T-helper 1 cell treated with Interleukin-12 subunit alpha and Interleukin-12 subunit beta and Interleukin-4 antibody, amounts not matched to agents 30 μg/mL and 1 μg/mL, for 36 hours (primary cell): ENCODE measurements around the gene SLC38A2.
"Not testable (repeated sequence)": the region's sequence is repeated elsewhere in the genome, so short reads cannot be mapped to it uniquely, and the experiment has no call there.

Source experiments
- H3K27ac Mint-ChIP-seq: one replicate; pipeline ENCODE4 v1.8.0; 2021; ENCODE audit warnings: mild to moderate bottlenecking, mixed read lengths
- H3K27me3 Mint-ChIP-seq: one replicate; pipeline ENCODE4 v1.8.0; 2021; ENCODE audit warnings: low read depth, mixed read lengths
- H3K36me3 Mint-ChIP-seq: one replicate; pipeline ENCODE4 v1.8.0; 2021; ENCODE audit warnings: low read depth, mixed read lengths
- H3K4me1 Mint-ChIP-seq: one replicate; pipeline ENCODE4 v1.8.0; 2021; ENCODE audit warnings: low read depth, mixed read lengths
- H3K4me3 Mint-ChIP-seq: one replicate; pipeline ENCODE4 v1.8.0; 2021; ENCODE audit warnings: mild to moderate bottlenecking, moderate library complexity, mixed read lengths
- H3K9me3 Mint-ChIP-seq: one replicate; pipeline ENCODE4 v1.8.0; 2021; ENCODE audit warnings: mixed read lengths

SLC38A2 gene

DNA sequence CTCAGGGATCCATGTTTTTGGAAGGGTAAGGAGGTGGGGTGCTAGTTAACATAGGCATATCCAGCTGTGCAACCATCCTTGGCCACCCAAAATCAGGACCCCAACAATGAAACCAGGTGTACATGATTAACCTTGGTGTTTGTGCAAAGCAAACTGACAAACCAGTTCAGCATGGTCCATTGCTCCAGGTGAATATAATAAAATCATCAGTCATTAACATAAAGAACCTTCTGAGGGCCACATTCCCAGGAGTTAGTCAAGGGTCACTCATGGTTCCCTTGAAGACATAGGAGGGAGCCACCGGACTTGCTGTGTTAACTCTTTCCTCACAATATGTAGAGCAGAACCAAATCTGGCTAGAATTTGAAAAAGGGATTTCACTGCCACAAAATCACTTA lies 17.8 kb downstream of the SLC38A2 start:
- Mint-ChIP-seq H3K27ac (no peak overlapping the region), H3K4me3 (no peak overlapping the region), H3K36me3 (peaks cover 17% of the 10 kb centered on the region), H3K9me3 (no peaks in the 10 kb centered on the region), H3K27me3 (no peaks in the 10 kb centered on the region), H3K4me1 (peaks cover 17% of the 10 kb centered on the region)

DNA sequence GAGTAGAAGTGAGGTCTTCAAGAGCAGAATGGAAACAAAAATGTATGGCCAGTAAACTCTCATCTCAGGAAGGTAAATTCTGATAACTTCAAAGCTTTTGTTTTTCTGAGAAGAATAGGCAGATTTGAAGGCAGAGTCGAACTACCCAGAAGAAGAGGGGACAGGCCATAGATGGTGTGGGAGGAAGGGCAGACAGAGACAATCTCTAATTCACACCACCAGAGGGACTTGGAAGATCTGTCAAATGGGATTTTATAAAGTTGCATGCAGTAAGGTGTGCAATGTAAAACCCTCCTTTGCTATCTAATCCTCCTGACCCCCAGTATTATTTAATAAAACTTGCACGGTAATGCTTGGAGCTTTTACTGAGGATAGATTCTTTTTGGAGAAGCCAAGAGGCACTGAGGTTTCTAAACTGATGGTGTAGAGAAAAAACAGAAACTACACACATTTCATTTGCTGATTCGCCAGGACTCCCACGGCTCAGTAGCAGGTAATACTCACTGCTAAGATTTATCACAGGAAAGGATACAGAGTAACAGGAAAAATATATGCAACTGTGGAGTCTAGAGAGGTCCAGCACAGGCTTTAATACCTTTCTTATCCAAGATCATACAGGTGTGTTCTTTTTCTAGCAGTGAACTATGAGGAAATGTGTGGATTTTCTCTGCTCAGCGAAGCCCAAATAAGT lies 18.3 kb downstream of the SLC38A2 start:
- Mint-ChIP-seq H3K9me3 (no peaks in the 10 kb centered on the region), H3K4me1 (peaks cover 21% of the 10 kb centered on the region), H3K27me3 (no peaks in the 10 kb centered on the region), H3K4me3 (no peak overlapping the region), H3K27ac (no peak overlapping the region), H3K36me3 (peaks cover 12% of the 10 kb centered on the region)

DNA sequence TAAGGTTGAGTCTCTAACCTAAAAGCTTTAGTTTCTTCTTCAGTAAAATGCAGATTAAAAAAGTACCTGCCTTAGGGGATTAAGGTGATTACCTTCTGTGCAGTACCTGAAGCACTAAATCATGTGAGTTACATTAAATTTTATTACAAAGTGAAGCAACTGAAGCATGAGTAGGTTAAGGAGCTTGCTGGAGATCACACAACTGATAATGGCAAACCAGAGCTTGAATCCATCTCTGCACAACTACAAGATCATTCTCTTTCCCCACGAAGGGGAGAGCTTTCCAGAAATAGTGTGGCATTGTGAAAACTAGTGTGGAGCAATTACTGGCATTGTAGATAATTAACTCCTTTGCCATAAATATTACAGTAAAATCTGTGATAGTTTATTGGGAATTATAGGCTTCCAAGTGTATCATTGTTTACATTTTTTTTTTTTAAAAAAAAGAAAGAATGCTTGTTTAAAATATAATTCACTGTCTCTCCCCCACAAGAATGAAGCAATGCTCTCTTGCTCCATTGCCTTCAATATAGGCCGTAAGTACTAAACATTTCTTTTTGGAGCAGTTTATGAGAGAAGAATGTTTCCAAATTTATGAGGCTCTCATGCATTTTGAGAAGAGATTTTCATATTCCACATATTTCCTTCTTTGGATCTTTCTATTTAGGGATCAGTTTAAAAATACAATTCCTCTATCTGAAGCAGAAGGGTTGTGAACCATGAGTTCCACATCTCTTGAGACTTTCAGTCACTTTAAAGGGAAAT lies 20.5 kb downstream of the SLC38A2 start:
- Mint-ChIP-seq H3K4me3 (no peak overlapping the region), H3K27ac (no peak overlapping the region), H3K4me1 (peaks cover 19% of the 10 kb centered on the region), H3K9me3 (no peaks in the 10 kb centered on the region), H3K27me3 (no peaks in the 10 kb centered on the region), H3K36me3 (no peaks in the 10 kb centered on the region)

DNA sequence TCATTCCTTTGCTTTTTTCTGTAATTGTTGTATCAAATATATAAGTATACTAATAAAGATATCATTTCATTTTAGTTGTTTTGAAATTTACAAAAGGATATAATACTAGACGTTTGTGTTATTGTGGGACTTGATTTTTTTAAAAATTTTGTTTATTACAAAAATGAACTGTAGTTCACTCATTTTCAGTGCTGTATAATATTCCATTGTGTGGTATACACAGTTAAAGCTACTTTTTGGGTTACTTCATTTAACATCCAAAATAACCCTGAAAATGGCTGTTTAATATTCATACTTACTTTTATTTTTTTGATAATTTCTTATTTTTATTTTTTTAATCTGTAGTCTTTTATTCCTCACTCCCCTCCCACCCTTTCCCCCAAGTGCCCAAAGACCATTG lies 21.4 kb downstream of the SLC38A2 start:
- Mint-ChIP-seq H3K36me3 (no peaks in the 10 kb centered on the region), H3K9me3 (no peaks in the 10 kb centered on the region), H3K27me3 (no peaks in the 10 kb centered on the region), H3K27ac (no peak overlapping the region), H3K4me3 (no peak overlapping the region), H3K4me1 (peaks cover 19% of the 10 kb centered on the region)

DNA sequence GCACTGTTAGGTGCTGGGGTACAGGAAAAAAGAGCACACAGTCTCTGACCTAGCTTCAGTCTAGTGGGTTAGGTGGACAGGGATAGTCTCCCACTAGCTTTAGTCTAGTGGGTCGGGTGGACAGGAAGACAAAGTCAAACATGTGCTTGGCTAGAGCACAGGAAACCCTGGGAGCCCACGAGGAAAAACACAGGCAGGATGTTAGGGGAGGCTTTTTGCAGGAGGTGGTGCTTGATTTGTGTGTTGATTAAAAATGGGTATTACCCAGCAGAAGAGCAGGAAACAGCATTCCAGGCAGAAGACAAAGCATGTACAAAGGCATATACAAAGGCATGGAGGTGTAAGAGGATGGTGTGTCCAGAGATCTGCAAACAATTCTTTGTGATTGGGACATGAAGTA lies 23.3 kb downstream of the SLC38A2 start:
- no peaks in the 10 kb centered on the region for H3K36me3 Mint-ChIP-seq
- H3K27me3 Mint-ChIP-seq: no peaks in the 10 kb centered on the region
- peaks cover 15% of the 10 kb centered on the region for H3K4me1 Mint-ChIP-seq
- H3K4me3 Mint-ChIP-seq: no peak overlapping the region
- H3K9me3 Mint-ChIP-seq: no peaks in the 10 kb centered on the region
- no peak overlapping the region for H3K27ac Mint-ChIP-seq

DNA sequence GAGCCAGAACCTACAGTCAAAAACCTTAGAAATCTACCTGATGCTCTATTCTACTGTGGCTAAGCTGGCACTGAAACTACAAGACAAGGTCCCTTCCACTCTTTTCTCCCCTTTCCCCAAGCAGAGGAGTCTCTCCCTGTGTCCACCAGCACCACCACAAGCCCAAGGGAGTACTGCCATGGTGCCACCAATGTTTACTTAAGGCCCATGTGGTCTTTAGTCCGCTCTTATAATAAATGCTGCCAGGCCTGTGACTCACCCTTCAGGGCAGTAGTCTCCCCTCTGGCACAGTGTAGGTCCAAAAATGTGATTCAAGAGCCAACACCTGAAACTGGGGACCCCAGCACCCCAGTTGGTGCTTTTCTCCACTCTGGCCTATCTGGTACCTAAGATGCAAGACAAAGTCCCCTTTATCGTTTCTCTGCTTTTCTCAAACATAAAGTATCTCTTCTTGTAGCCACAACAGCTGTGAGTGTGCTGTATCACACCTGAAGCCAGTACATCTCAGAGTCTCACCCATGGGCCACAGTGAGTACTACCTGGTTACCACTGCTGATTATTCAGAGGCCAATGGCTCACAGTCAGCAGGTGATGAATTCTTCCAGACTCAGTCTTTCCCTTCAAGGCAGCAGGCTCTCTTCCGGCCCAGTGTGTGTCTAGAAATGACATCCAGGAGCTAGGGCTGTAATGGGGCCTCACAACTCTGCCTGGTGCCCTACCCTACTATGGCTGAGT lies 29.3 kb downstream of the SLC38A2 start:
- H3K9me3 Mint-ChIP-seq: no peaks in the 10 kb centered on the region
- H3K27me3 Mint-ChIP-seq: peaks cover 20% of the 10 kb centered on the region
- no peaks in the 10 kb centered on the region for H3K36me3 Mint-ChIP-seq
- H3K4me3 Mint-ChIP-seq: no peak overlapping the region
- no peaks in the 10 kb centered on the region for H3K4me1 Mint-ChIP-seq
- H3K27ac Mint-ChIP-seq: no peak overlapping the region

DNA sequence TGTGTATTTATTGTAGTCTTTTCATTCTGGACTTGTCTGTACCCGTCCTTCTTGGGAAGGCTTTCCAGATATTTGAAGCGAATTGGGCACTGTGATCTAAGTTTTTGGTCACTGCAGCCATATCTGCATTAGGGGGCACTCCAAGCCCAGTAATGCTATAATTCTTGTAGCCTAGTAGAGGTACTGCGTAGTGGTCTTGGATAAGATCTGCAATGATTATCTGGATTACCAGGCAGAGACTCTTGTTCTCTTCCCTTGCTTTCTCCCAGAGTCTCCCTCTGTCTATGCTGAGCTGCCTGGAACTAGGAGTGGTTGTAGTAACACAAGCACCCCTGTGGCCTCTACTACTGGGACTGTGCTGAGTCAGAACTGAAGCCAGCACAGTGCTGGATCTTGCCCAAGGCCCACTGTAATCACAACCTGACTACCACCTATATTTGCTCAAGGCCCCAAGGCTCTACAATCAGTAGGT lies 30.0 kb downstream of the SLC38A2 start:
- H3K27ac Mint-ChIP-seq: peak overlapping the region; percentile 1
- H3K4me3 Mint-ChIP-seq: no peak overlapping the region
- peaks cover 20% of the 10 kb centered on the region for H3K27me3 Mint-ChIP-seq
- H3K4me1 Mint-ChIP-seq: no peaks in the 10 kb centered on the region
- H3K36me3 Mint-ChIP-seq: no peaks in the 10 kb centered on the region
- H3K9me3 Mint-ChIP-seq: no peaks in the 10 kb centered on the region

DNA sequence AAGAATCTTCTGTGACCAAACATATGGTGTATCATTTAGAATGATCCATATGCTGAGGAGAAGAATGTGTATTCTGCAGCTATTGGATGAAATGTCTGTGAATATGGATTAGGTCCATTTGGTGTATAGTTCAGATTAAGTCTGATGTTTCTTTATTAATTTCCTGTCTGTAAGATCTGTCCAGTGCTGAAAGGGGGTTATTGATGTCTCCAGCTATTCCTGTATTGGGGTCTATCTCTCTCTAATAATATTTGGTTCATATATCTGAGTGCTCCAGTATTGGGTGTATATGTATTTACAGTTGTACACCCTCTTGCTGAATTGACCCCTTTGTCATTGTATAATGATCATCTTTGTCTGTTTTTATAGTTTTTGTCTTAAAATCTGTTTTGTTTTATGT lies 33.5 kb downstream of the SLC38A2 start:
- Mint-ChIP-seq H3K4me1 (no peaks in the 10 kb centered on the region), H3K27ac (no peak overlapping the region)

DNA sequence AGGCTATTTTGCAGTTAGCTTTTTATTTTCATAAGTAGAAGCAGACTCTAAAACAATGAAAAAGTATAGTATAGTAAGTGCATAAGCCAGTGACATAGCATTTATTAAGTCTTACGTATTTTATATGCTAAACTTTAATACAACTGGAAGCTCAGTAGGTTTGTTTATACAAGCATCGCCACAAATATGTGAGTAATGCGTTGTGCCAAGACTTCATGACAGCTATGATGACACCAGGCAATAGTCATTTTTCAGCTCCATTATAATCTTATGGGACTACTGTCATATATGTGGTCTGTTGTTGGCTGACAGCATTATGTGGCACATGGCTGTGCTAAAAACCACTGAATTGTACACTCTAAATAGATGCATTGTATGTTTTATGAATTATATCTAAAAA lies 40.3 kb downstream of the SLC38A2 start:
- H3K9me3 Mint-ChIP-seq: peaks cover 50% of the 10 kb centered on the region
- H3K27me3 Mint-ChIP-seq: peaks cover 12% of the 10 kb centered on the region
- no peaks in the 10 kb centered on the region for H3K4me1 Mint-ChIP-seq
- H3K4me3 Mint-ChIP-seq: no peak overlapping the region
- no peaks in the 10 kb centered on the region for H3K36me3 Mint-ChIP-seq
- H3K27ac Mint-ChIP-seq: no peak overlapping the region

More for the DNA sequence above, 33.5 kb downstream of the SLC38A2 start:
- Mint-ChIP-seq H3K4me3 (no peak overlapping the region), H3K27me3 (peaks cover 32% of the 10 kb centered on the region), H3K36me3 (no peaks in the 10 kb centered on the region), H3K9me3 (peaks cover 14% of the 10 kb centered on the region)

DNA sequence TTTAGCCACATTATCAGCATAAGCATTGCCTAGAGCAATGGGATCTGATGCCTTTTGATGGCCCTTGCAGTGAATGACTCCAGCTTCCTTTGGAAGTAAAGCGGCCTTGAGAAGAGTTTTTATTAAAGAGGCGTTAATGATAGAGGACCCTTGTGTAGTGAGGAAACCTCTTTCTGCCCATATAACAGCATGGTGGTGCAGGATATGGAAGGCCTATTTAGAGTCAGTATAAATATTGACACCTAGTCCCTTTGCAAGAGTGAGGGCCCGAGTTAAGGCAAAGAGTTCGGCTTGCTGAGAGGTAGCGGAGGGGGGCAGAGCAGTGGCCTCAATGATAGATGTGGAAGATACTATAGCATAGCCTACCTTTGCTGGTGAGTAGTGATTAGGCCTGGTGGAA lies 47.5 kb downstream of the SLC38A2 start:
- H3K36me3 Mint-ChIP-seq, H3K4me3 Mint-ChIP-seq, H3K27ac Mint-ChIP-seq, H3K4me1 Mint-ChIP-seq, H3K27me3 Mint-ChIP-seq: not testable (repeated sequence)
- peaks cover 20% of the 10 kb centered on the region for H3K9me3 Mint-ChIP-seq

DNA sequence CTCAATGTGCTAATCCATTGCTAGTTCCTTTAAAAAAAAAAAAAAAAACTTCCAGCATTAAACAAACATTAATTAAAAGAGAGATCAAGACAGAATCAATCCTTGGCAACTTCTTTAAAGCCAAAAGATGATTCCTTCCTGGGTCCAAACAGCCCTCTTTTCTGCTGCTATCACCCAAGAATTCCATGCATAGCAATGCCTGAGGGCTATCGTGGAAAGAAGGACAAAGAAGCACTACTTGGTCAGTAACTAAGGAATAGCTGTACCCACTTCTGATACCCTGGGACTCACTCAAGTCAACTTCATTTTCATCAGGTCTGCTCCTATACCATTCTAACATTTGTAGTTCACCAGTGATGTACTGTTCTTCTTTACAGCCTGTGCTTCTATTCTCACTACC lies 51.8 kb downstream of the SLC38A2 start:
- H3K27ac Mint-ChIP-seq: no peak overlapping the region

DNA sequence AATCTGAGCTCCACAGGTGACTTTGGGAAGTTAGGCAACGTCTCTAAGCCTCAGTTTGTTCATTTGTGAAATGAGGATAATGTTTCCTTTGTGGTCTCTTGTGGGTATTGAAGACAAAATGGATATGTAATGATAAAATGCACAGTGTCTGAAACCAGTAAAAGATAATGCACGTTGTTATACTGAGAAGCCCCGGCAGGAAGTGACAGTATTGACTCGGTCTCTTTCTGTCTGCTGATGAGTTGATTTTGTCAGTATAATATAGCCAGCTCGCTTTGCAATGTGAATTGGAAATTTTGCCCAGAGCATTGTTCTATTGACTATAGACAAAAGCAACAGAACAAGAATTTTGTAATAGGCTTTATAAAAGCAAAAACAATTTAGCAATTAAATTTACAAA lies 54.5 kb downstream of the SLC38A2 start:
- peaks cover 12% of the 10 kb centered on the region for H3K9me3 Mint-ChIP-seq
- H3K27me3 Mint-ChIP-seq: peaks cover 8% of the 10 kb centered on the region
- H3K4me3 Mint-ChIP-seq: no peak overlapping the region
- H3K27ac Mint-ChIP-seq: no peak overlapping the region
- no peaks in the 10 kb centered on the region for H3K4me1 Mint-ChIP-seq
- no peaks in the 10 kb centered on the region for H3K36me3 Mint-ChIP-seq

More for the DNA sequence above, 51.8 kb downstream of the SLC38A2 start:
- Mint-ChIP-seq H3K4me1 (no peaks in the 10 kb centered on the region), H3K9me3 (peaks cover 5% of the 10 kb centered on the region), H3K27me3 (peaks cover 6% of the 10 kb centered on the region), H3K4me3 (no peak overlapping the region), H3K36me3 (no peaks in the 10 kb centered on the region)
